Kidney (tissue), 14 donors: ENCODE measurements around the gene NT5DC3. TPM values are rescaled to one million over a fixed set of nuclear protein-coding genes. Genes with fewer than 3 reads are reported as not detected.
A peak's percentile ranks its signal among the peaks of the same experiment; 100 is the strongest.

Experiments used
- DNase-seq, 5 donors: peaks; one replicate each; pipeline ENCODE4 v3.0.0-alpha.2; 2013 to 2020
- FAIRE-seq: peaks from 2 replicates; lab custom pipeline; 2012; peaks lifted over from hg19 to GRCh38; lab: Jason Lieb, UNC
- H3K27ac ChIP-seq, 2 donors: one replicate each; pipeline ENCODE4 v1.7.0; 2013; ENCODE audit warnings: low read depth in 2 of 2, low read length in 2 of 2, inconsistent platforms in 1 of 2
- H3K27me3 ChIP-seq: one replicate; pipeline ENCODE4 v1.7.1; 2013; ENCODE audit warnings: low read length, inconsistent platforms; ENCODE audit not compliant: control insufficient read depth, insufficient read depth
- H3K36me3 ChIP-seq, 3 donors: one replicate each; pipeline versions ENCODE4 v1.7.0 to v1.7.1; 2013; ENCODE audit warnings: low read length in 3 of 3, control low read depth in 1 of 3, inconsistent platforms in 1 of 3; ENCODE audit not compliant: insufficient read depth in 3 of 3, control insufficient read depth in 2 of 3
- H3K4me1 ChIP-seq, 3 donors: one replicate each; pipeline versions ENCODE4 v1.7.0 to v1.7.1; 2013; ENCODE audit warnings: low read length in 3 of 3, inconsistent platforms in 1 of 3, low read depth in 1 of 3; ENCODE audit not compliant: control insufficient read depth in 2 of 3, insufficient read depth in 2 of 3
- H3K4me3 ChIP-seq, 3 donors: one replicate each; pipeline versions ENCODE4 v1.7.0 to v1.8.1; 2013; ENCODE audit warnings: low read length in 3 of 3, control low read depth in 1 of 3, inconsistent platforms in 1 of 3
- H3K9ac ChIP-seq, 3 donors: one replicate each; pipeline versions ENCODE4 v1.7.0 to v1.7.1; 2013; ENCODE audit warnings: low read length in 3 of 3, control low read depth in 1 of 3, inconsistent platforms in 1 of 3
- H3K9me3 ChIP-seq, 3 donors: one replicate each; pipeline versions ENCODE4 v1.7.0 to v1.7.1; 2013; ENCODE audit warnings: low read length in 3 of 3, control low read depth in 1 of 3, inconsistent platforms in 1 of 3; ENCODE audit not compliant: control insufficient read depth in 2 of 3, insufficient read depth in 1 of 3
- intact Hi-C: fragments of 100-400 bp; cut with DNase I; formaldehyde crosslinking; loops from one replicate; pipeline ENCODE4 v1.11.1; 2022
- polyA plus RNA-seq: library from polyadenylated mRNA; stranded (reverse); fragments of 350-450 nt; fragmentation: Illumina TruSeq; extraction: RNeasy Lipid Tissue Mini Kit (QIAGEN cat#74804); gene quantifications from one replicate; pipeline ENCODE4 v1.2.3, GENCODE V29; 2014; ENCODE audit warnings: low read depth, low replicate concordance; ENCODE audit not compliant: insufficient read depth
- total RNA-seq: library from RNA; stranded (reverse); fragmentation: NEBNext Ultra II Directional; extraction: Animal tissue kit (Norgen Biotek cat#: 25700); gene quantifications from one replicate; pipeline ENCODE4 v1.2.1, GENCODE V29; 2021
- TF ChIP-seq, protein P1 (sequence below): IDR thresholded peaks from 3 replicates; pipeline ENCODE4 v1.5.1; 2012; ENCODE audit warnings: mild to moderate bottlenecking, moderate library complexity, borderline replicate concordance; ENCODE audit not compliant: insufficient read depth; ENCODE audit errors: extremely low read depth
- donor health status: control.
- donor health status: control.
- donor health status: control.
- donor health status: control.
- donor health status: control.
- donor health status: DM: yes; HTN: yes; CAD: no.
- donor health status: Normal renal cell carcinoma (clear cell type).

Gene NT5DC3
- total and polyA plus RNA-seq, 2 donors from 2014 or later: 1.1 to 7.8 TPM

- no peak for FAIRE-seq
These were observed 97.2 kb downstream of the NT5DC3 start for GRCh38 chr12:103743788-103744187.

GRCh38 chr12:103742349-103742932 lies 98.6 kb downstream of the NT5DC3 start:
- no peak overlapping the region for H3K27ac ChIP-seq
- H3K9ac ChIP-seq: no peak overlapping the region
- TF ChIP-seq, protein P1, sequence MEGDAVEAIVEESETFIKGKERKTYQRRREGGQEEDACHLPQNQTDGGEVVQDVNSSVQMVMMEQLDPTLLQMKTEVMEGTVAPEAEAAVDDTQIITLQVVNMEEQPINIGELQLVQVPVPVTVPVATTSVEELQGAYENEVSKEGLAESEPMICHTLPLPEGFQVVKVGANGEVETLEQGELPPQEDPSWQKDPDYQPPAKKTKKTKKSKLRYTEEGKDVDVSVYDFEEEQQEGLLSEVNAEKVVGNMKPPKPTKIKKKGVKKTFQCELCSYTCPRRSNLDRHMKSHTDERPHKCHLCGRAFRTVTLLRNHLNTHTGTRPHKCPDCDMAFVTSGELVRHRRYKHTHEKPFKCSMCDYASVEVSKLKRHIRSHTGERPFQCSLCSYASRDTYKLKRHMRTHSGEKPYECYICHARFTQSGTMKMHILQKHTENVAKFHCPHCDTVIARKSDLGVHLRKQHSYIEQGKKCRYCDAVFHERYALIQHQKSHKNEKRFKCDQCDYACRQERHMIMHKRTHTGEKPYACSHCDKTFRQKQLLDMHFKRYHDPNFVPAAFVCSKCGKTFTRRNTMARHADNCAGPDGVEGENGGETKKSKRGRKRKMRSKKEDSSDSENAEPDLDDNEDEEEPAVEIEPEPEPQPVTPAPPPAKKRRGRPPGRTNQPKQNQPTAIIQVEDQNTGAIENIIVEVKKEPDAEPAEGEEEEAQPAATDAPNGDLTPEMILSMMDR: no peak
- intact Hi-C loops: no loop called here
- no peaks in the 10 kb centered on the region for H3K27me3 ChIP-seq
- FAIRE-seq (no peak), DNase-seq (peak in 2 of 5 donors; percentile 1 to 55)
- H3K4me1 ChIP-seq: no peaks in the 10 kb centered on the region
- H3K9me3 ChIP-seq: no peaks in the 10 kb centered on the region
- H3K36me3 ChIP-seq: no peaks in the 10 kb centered on the region
- no peak overlapping the region for H3K4me3 ChIP-seq

More at GRCh38 chr12:103743788-103744187, 97.2 kb downstream of the NT5DC3 start:
- Histone ChIP-seq H3K9me3 (no peaks in the 10 kb centered on the region), H3K4me3 (no peak overlapping the region), H3K9ac (no peak overlapping the region), H3K4me1 (no peaks in the 10 kb centered on the region), H3K27ac (no peak overlapping the region), H3K36me3 (no peaks in the 10 kb centered on the region), H3K27me3 (no peaks in the 10 kb centered on the region)
- no peak for DNase-seq
- intact Hi-C loops: no loop called here
- TF ChIP-seq, protein P1: no peak

DNA sequence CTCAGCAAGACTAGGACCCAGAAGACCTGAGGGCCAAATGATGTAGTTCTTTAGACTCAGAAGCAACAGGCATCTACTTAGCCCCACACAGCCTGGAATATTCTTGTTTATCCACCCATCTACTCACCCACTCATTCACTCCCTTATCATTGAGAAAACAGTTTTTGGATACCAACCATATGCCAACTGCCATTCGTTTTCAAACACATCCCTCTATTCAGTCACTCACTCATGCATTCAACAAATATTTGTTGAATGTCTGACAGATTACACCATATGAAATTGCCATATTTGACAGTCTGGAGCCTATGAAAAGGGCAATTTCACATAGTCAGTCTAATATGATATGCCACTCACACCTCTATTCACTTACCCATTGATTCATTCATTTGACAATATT lies 103.2 kb downstream of the NT5DC3 start:
- FAIRE-seq: no peak
- Histone ChIP-seq H3K9ac (no peak overlapping the region), H3K4me3 (no peak overlapping the region), H3K27ac (no peak overlapping the region), H3K4me1 (no peaks in the 10 kb centered on the region), H3K36me3 (no peaks in the 10 kb centered on the region), H3K9me3 (no peaks in the 10 kb centered on the region), H3K27me3 (no peaks in the 10 kb centered on the region)
- intact Hi-C loops: no loop called here
- TF ChIP-seq, protein P1: no peak
- no peak for DNase-seq

- TF ChIP-seq, protein P1: no peak
- no peaks in the 10 kb centered on the region for H3K9me3 ChIP-seq
- H3K4me3 ChIP-seq: no peak overlapping the region
- H3K27me3 ChIP-seq: no peaks in the 10 kb centered on the region
- FAIRE-seq: no peak
- no peaks in the 10 kb centered on the region for H3K4me1 ChIP-seq
- no peak overlapping the region for H3K27ac ChIP-seq
- DNase-seq: no peak
- intact Hi-C loops: no loop called here
- H3K36me3 ChIP-seq: no peaks in the 10 kb centered on the region
- H3K9ac ChIP-seq: no peak overlapping the region
These were observed 104.5 kb downstream of the NT5DC3 start for GRCh38 chr12:103736572-103736971.
